GM12878 (cell line): ENCODE results near the gene ITGBL1. TPM values are rescaled to one million over a fixed set of nuclear protein-coding genes. Genes with fewer than 3 reads are reported as not detected.

Experiments used
- ATAC-seq: fragments of 200-7000 bp; cut with Tn5 transposase; 3 replicates; pipeline ENCODE4 v1.9.1; 2020; ENCODE audit warnings: mild to moderate bottlenecking, moderate library complexity
- BruUV-seq: library from RNA; stranded (reverse); fragments of 400-500 nt; replicated peaks from 2 replicates; lab custom pipeline; 2021; lab: Mats Ljungman, UMichigan
- CTCF ChIA-PET: fragments of 300-600 bp; sonication (Branson Sonifier 250); formaldehyde crosslinking; extraction: SDS; loops from one replicate; lab custom pipeline; 2021; ENCODE audit warnings: inconsistent platforms; lab: Yijun Ruan, JAX
- POLR2A ChIA-PET: fragments of 350-600 bp; formaldehyde crosslinking; extraction: SDS; loops from one replicate; lab custom pipeline; 2021; ENCODE audit warnings: inconsistent platforms; lab: Charles Lee
- RAD21 ChIA-PET: fragments of 300-600 bp; sonication (Branson Sonifier 250); formaldehyde crosslinking; loops from one replicate; lab custom pipeline; 2023; ENCODE audit warnings: antibody characterized with exemption; ENCODE audit not compliant: unreplicated experiment; lab: Charles Lee
- SMC1A ChIA-PET: fragments of 300-600 bp; sonication (Branson Sonifier 250); formaldehyde crosslinking; loops from one replicate; lab custom pipeline; 2023; ENCODE audit not compliant: unreplicated experiment, uncharacterized antibody; lab: Charles Lee
- DNase-seq: peaks from one replicate; pipeline ENCODE4 v3.0.0-alpha.2; 2011; ENCODE audit warnings: low read depth, low spot score
- FAIRE-seq: peaks from 3 replicates; lab custom pipeline; 2011; peaks lifted over from hg19 to GRCh38; lab: Jason Lieb, UNC
- H2AFZ ChIP-seq: 2 replicates; pipeline ENCODE4 v1.6.0; 2011; ENCODE audit warnings: low read depth, low read length, control low read depth; ENCODE audit not compliant: control insufficient read depth
- H3K27ac ChIP-seq: 2 replicates; pipeline ENCODE4 v1.5.1; 2011; ENCODE audit warnings: control low read depth; ENCODE audit not compliant: control insufficient read depth, insufficient read depth
- H3K27me3 ChIP-seq, 2 experiments: replicated peaks in 1 of 2; 2 replicates each; pipeline versions ENCODE4 v1.6.0 to v1.6.1; 2011; ENCODE audit warnings: low read length in 1 of 2; ENCODE audit not compliant: control insufficient read depth in 2 of 2, insufficient read depth in 2 of 2
- H3K36me3 ChIP-seq, 2 experiments: 2 replicates each; pipeline ENCODE4 v1.5.1; 2011; ENCODE audit warnings: low read length in 1 of 2; ENCODE audit not compliant: control insufficient read depth in 2 of 2, insufficient read depth in 2 of 2
- H3K4me1 ChIP-seq: 2 replicates; pipeline ENCODE4 v1.6.1; 2011; ENCODE audit warnings: mild to moderate bottlenecking, low read length, moderate library complexity, mixed read lengths; ENCODE audit not compliant: control insufficient read depth, insufficient read depth
- H3K4me2 ChIP-seq: 2 replicates; pipeline ENCODE4 v1.6.0; 2011; ENCODE audit warnings: control low read depth; ENCODE audit not compliant: control insufficient read depth, insufficient read depth
- H3K4me3 ChIP-seq: fragments of 200-600 bp; sonication (generic); 2 replicates; pipeline ENCODE4 v1.5.1; 2016
- H3K79me2 ChIP-seq: 2 replicates; pipeline ENCODE4 v1.6.0; 2011; ENCODE audit warnings: low read length; ENCODE audit not compliant: control insufficient read depth, insufficient read depth
- H3K9ac ChIP-seq: 2 replicates; pipeline ENCODE4 v1.8.0; 2011; ENCODE audit warnings: low read length, control low read depth, mixed read lengths; ENCODE audit not compliant: control insufficient read depth, insufficient read depth
- H3K9me3 ChIP-seq: replicated peaks from 3 replicates; pipeline ENCODE4 v1.5.1; 2011; ENCODE audit warnings: mild to moderate bottlenecking, low read length; ENCODE audit not compliant: control insufficient read depth, insufficient read depth
- H4K20me1 ChIP-seq: 2 replicates; pipeline ENCODE4 v1.6.0; 2011; ENCODE audit not compliant: control insufficient read depth, insufficient read depth
- ASH2L ChIP-seq: fragments of 300-600, 200-600 bp; sonication (generic); IDR thresholded peaks from 2 replicates; pipeline ENCODE4 v1.6.1; 2017; ENCODE audit warnings: low read depth, mild to moderate bottlenecking, borderline replicate concordance
- CEBPB ChIP-seq, 2 experiments: fragments of 150-350 bp in 1 of 2; IDR thresholded peaks; 2 replicates each; pipeline ENCODE4 v1.6.1; 2012 to 2014; ENCODE audit warnings: low read depth in 2 of 2, low read length in 2 of 2, borderline replicate concordance in 1 of 2, inconsistent platforms in 1 of 2
- GABPA ChIP-seq: IDR thresholded peaks from 2 replicates; pipeline ENCODE4 v1.6.1; 2014; ENCODE audit warnings: antibody characterized with exemption, low read depth, mild to moderate bottlenecking, inconsistent platforms
- GATAD2B ChIP-seq: fragments of 450-650 bp; conservative IDR thresholded peaks from 2 replicates; pipeline ENCODE4 v1.6.1; 2017; ENCODE audit warnings: low read depth, mild to moderate bottlenecking, moderate library complexity
- JUNB ChIP-seq: IDR thresholded peaks from 2 replicates; pipeline ENCODE4 v1.6.1; 2016; ENCODE audit warnings: antibody characterized with exemption, mild to moderate bottlenecking
- MYC ChIP-seq: IDR thresholded peaks from 2 replicates; pipeline ENCODE4 v1.6.1; 2011; ENCODE audit warnings: mild to moderate bottlenecking, low read length, moderate library complexity, inconsistent platforms; ENCODE audit not compliant: insufficient read depth, insufficient replicate concordance, insufficient read length, severe bottlenecking
- RBBP5 ChIP-seq: fragments of 200-600 bp; sonication (generic); conservative IDR thresholded peaks from 2 replicates; pipeline ENCODE4 v1.6.1; 2016
- RFX5 ChIP-seq: IDR thresholded peaks from 2 replicates; pipeline ENCODE4 v1.6.1; 2011; ENCODE audit warnings: low read depth, low read length, improper control_type of control experiment
- SIX5 ChIP-seq: IDR thresholded peaks from 2 replicates; pipeline ENCODE4 v1.6.1; 2011; ENCODE audit warnings: mild to moderate bottlenecking, low read depth, low read length, moderate library complexity; ENCODE audit not compliant: severe bottlenecking
- SMAD5 ChIP-seq: IDR thresholded peaks from 2 replicates; pipeline ENCODE4 v1.6.1; 2016; ENCODE audit warnings: antibody characterized with exemption, low read depth
- SMC3 ChIP-seq: IDR thresholded peaks from 2 replicates; pipeline ENCODE4 v1.6.1; 2011; ENCODE audit warnings: low read length, improper control_type of control experiment, borderline replicate concordance
- WGBS: methylation state at CpG from one replicate; pipeline ENCODE4 v1.1.6; 2016; ENCODE audit warnings: low lambda C conversion rate; ENCODE audit not compliant: insufficient replicate concordance, insufficient coverage; ENCODE audit errors: missing lambda C conversion rate; 5-methylcytosine and 5-hydroxymethylcytosine counted together
- in situ Hi-C: fragments of 300-500 bp; cut with MboI; formaldehyde crosslinking; loops from 9 replicates; pipeline ENCODE4 v1.14.3; 2018; ENCODE audit warnings: mixed read lengths
- intact Hi-C: fragments of 100-400 bp; cut with micrococcal nuclease; formaldehyde crosslinking; loops from one replicate; pipeline ENCODE4 v1.14.2; 2022; ENCODE audit not compliant: unreplicated experiment
- polyA plus RNA-seq, 11 experiments: library from polyadenylated mRNA; depleted of rRNA in 4 of 11; unstranded in 6 of 11; stranded (reverse) in 5 of 11; fragments of >200 nt; fragmentation: Nextera tagmentation in 4 of 11; fragmentation: Illumina TruSeq in 1 of 11; extraction: Ambion mirVana in 4 of 11; extraction: Trizol in 1 of 11; gene quantifications; 1 replicate in 1 of 11; 2 replicates in 10 of 11; pipeline versions ENCODE4 v1.2.1 to v1.2.3, GENCODE V29; 2011 to 2016; ENCODE audit warnings: inconsistent platforms in 2 of 11, missing spikeins in 2 of 11, low read depth in 1 of 11
- total RNA-seq, 4 experiments: library from RNA; depleted of rRNA in 3 of 4; stranded (reverse); fragments of >200 nt in 3 of 4; fragmentation: Illumina TruSeq in 1 of 4; extraction: Trizol in 1 of 4; gene quantifications; 2 replicates each; pipeline versions ENCODE4 v1.2.1 to v1.2.3, GENCODE V29; 2013 to 2021
- TF ChIP-seq, protein P1 (sequence below): IDR thresholded peaks from 2 replicates; pipeline ENCODE4 v1.6.1; 2012; ENCODE audit warnings: low read depth, low read length, improper control_type of control experiment
- TF ChIP-seq, protein P2 (sequence below): IDR thresholded peaks from 2 replicates; pipeline ENCODE4 v1.6.1; 2012; ENCODE audit warnings: mild to moderate bottlenecking, low read depth, low read length
- TF ChIP-seq, protein P3 (sequence below): fragments of 450-650 bp; IDR thresholded peaks from 2 replicates; pipeline ENCODE4 v1.6.1; 2017; ENCODE audit warnings: mild to moderate bottlenecking
- TF ChIP-seq, protein P4 (sequence below): fragments of 150-350 bp; IDR thresholded peaks from 2 replicates; pipeline ENCODE4 v1.6.1; 2016; ENCODE audit warnings: low read depth, low read length

ITGBL1 gene
- total and polyA plus RNA-seq, 10 of the 15 experiments (the other 5 are each of a cell fraction or from before 2014, with no cell fraction given), result 0.17 to 2.8 (median 0.28) TPM; not detected in 3

DNA sequence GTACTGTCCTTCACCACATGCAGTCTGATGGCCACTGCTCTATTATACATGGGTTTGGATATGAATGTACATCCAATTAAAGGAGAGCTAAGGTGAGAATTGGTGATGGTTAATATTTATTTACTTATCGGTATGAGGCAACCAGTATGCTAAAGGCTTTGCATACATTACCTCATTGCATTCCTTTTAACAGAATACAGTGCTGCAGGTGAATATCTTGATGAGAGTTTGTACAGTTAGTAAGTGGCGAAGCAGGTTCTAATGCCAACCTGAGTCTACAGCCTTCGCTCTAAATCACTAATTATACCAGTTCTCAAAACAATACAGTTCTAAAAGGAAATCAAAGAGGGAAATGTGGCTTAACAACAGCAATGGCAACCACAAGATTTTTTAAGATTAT lies 284.1 kb downstream of the ITGBL1 start:
- 49% methylated on average over 3 of the region's 3 CpGs for WGBS
- in situ Hi-C loops (no loop called here), intact Hi-C loops (no loop called here)
- no peaks in the 10 kb centered on the region for H3K9me3 ChIP-seq
- ATAC-seq, result no peak
- no peak overlapping the region for H3K27ac ChIP-seq
- no peak overlapping the region for H2AFZ ChIP-seq
- no TSS peak for BruUV-seq
- no peak for TF ChIP-seq SIX5
- no peak for TF ChIP-seq MYC
- TF ChIP-seq, protein P1, sequence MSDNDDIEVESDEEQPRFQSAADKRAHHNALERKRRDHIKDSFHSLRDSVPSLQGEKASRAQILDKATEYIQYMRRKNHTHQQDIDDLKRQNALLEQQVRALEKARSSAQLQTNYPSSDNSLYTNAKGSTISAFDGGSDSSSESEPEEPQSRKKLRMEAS, result no peak
- no peak for TF ChIP-seq ASH2L
- TF ChIP-seq SMAD5, result no peak
- no peak for TF ChIP-seq JUNB
- TF ChIP-seq, protein P2, sequence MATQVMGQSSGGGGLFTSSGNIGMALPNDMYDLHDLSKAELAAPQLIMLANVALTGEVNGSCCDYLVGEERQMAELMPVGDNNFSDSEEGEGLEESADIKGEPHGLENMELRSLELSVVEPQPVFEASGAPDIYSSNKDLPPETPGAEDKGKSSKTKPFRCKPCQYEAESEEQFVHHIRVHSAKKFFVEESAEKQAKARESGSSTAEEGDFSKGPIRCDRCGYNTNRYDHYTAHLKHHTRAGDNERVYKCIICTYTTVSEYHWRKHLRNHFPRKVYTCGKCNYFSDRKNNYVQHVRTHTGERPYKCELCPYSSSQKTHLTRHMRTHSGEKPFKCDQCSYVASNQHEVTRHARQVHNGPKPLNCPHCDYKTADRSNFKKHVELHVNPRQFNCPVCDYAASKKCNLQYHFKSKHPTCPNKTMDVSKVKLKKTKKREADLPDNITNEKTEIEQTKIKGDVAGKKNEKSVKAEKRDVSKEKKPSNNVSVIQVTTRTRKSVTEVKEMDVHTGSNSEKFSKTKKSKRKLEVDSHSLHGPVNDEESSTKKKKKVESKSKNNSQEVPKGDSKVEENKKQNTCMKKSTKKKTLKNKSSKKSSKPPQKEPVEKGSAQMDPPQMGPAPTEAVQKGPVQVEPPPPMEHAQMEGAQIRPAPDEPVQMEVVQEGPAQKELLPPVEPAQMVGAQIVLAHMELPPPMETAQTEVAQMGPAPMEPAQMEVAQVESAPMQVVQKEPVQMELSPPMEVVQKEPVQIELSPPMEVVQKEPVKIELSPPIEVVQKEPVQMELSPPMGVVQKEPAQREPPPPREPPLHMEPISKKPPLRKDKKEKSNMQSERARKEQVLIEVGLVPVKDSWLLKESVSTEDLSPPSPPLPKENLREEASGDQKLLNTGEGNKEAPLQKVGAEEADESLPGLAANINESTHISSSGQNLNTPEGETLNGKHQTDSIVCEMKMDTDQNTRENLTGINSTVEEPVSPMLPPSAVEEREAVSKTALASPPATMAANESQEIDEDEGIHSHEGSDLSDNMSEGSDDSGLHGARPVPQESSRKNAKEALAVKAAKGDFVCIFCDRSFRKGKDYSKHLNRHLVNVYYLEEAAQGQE, result no peak
- TF ChIP-seq RFX5, result no peak
- no peak for TF ChIP-seq SMC3
- no peak for TF ChIP-seq GABPA
- TF ChIP-seq, protein P3, sequence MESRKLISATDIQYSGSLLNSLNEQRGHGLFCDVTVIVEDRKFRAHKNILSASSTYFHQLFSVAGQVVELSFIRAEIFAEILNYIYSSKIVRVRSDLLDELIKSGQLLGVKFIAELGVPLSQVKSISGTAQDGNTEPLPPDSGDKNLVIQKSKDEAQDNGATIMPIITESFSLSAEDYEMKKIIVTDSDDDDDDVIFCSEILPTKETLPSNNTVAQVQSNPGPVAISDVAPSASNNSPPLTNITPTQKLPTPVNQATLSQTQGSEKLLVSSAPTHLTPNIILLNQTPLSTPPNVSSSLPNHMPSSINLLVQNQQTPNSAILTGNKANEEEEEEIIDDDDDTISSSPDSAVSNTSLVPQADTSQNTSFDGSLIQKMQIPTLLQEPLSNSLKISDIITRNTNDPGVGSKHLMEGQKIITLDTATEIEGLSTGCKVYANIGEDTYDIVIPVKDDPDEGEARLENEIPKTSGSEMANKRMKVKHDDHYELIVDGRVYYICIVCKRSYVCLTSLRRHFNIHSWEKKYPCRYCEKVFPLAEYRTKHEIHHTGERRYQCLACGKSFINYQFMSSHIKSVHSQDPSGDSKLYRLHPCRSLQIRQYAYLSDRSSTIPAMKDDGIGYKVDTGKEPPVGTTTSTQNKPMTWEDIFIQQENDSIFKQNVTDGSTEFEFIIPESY, result no peak
- TF ChIP-seq CEBPB (IDR thresholded peaks at IDR 0.05; ENCODE audit: borderline replicate concordance in 1 of 2, low read depth in 2 of 2, low read length in 2 of 2), result no peak
- TF ChIP-seq GATAD2B, result no peak
- TF ChIP-seq RBBP5, result no peak
- TF ChIP-seq, protein P4, sequence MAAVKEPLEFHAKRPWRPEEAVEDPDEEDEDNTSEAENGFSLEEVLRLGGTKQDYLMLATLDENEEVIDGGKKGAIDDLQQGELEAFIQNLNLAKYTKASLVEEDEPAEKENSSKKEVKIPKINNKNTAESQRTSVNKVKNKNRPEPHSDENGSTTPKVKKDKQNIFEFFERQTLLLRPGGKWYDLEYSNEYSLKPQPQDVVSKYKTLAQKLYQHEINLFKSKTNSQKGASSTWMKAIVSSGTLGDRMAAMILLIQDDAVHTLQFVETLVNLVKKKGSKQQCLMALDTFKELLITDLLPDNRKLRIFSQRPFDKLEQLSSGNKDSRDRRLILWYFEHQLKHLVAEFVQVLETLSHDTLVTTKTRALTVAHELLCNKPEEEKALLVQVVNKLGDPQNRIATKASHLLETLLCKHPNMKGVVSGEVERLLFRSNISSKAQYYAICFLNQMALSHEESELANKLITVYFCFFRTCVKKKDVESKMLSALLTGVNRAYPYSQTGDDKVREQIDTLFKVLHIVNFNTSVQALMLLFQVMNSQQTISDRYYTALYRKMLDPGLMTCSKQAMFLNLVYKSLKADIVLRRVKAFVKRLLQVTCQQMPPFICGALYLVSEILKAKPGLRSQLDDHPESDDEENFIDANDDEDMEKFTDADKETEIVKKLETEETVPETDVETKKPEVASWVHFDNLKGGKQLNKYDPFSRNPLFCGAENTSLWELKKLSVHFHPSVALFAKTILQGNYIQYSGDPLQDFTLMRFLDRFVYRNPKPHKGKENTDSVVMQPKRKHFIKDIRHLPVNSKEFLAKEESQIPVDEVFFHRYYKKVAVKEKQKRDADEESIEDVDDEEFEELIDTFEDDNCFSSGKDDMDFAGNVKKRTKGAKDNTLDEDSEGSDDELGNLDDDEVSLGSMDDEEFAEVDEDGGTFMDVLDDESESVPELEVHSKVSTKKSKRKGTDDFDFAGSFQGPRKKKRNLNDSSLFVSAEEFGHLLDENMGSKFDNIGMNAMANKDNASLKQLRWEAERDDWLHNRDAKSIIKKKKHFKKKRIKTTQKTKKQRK, result no peak
- H3K36me3 ChIP-seq, result no peaks in the 10 kb centered on the region
- POLR2A ChIA-PET, result no interaction called here
- H3K4me1 ChIP-seq, result peaks cover 4% of the 10 kb centered on the region; the same call in 1 of the 2 replicates
- no peaks in the 10 kb centered on the region for H3K79me2 ChIP-seq
- no peak for FAIRE-seq
- no peak overlapping the region for H3K4me3 ChIP-seq
- DNase-seq, result no peak
- CTCF ChIA-PET, result no interaction called here
- H3K9ac ChIP-seq, result no peak overlapping the region
- RAD21 ChIA-PET, result no interaction called here
- SMC1A ChIA-PET, result no interaction called here
- no peaks in the 10 kb centered on the region for H4K20me1 ChIP-seq
- no peak overlapping the region for H3K4me2 ChIP-seq
- H3K27me3 ChIP-seq, result no peaks in the 10 kb centered on the region
